Coronary artery (tissue), 2 donors: ENCODE results near the gene FAM174B.

ENCODE experiments used
- DNase-seq: peaks from one replicate; pipeline ENCODE4 v3.0.0-alpha.2; 2017; ENCODE audit warnings: low spot score
- H3K27ac ChIP-seq, 2 donors: fragments of 200-600 bp; sonication (generic); one replicate each; pipeline ENCODE4 v1.5.1; 2016 to 2019
- H3K4me3 ChIP-seq: fragments of 200-600 bp; sonication (generic); 2 replicates; pipeline ENCODE4 v1.5.1; 2016; ENCODE audit warnings: mild to moderate bottlenecking, moderate library complexity
- CTCF ChIP-seq: fragments of 200-600 bp; sonication (generic); IDR thresholded peaks from one replicate; pipeline ENCODE4 v1.5.1; 2019; ENCODE audit warnings: antibody characterized with exemption

Gene FAM174B

GRCh38 chr15:92665100-92665555 lies 9.6 kb upstream of the FAM174B start:
- H3K4me3 ChIP-seq, result peak overlapping the region; percentile 1
- TF ChIP-seq CTCF, result no peak
- H3K27ac ChIP-seq, result peak overlapping the region in 1 of 2 donors; percentile 65
- no peak for DNase-seq

GRCh38 chr15:92664178-92664900 lies 8.8 kb upstream of the FAM174B start:
- Histone ChIP-seq H3K4me3 (no peak overlapping the region), H3K27ac (peak overlapping the region in 1 of 2 donors; percentile 65)
- DNase-seq, result no peak
- no peak for TF ChIP-seq CTCF

- H3K27ac ChIP-seq, result no peak overlapping the region
- no peak for TF ChIP-seq CTCF
- no peak overlapping the region for H3K4me3 ChIP-seq
- DNase-seq, result no peak
These were observed 7.8 kb upstream of the FAM174B start for GRCh38 chr15:92663250-92663951.

GRCh38 chr15:92662762-92663161 lies 7.2 kb upstream of the FAM174B start:
- no peak for DNase-seq
- Histone ChIP-seq H3K27ac (no peak overlapping the region), H3K4me3 (no peak overlapping the region)
- no peak for TF ChIP-seq CTCF

- TF ChIP-seq CTCF, result no peak
- no peak for DNase-seq
- Histone ChIP-seq H3K27ac (no peak overlapping the region), H3K4me3 (no peak overlapping the region)
These were observed 6.4 kb upstream of the FAM174B start for GRCh38 chr15:92661956-92662355.

GRCh38 chr15:92661069-92661468 lies 5.5 kb upstream of the FAM174B start:
- DNase-seq, result no peak
- Histone ChIP-seq H3K27ac (no peak overlapping the region), H3K4me3 (no peak overlapping the region)
- TF ChIP-seq CTCF, result no peak

- DNase-seq, result no peak
- H3K27ac ChIP-seq, result no peak overlapping the region
- no peak for TF ChIP-seq CTCF
- H3K4me3 ChIP-seq, result no peak overlapping the region
These were observed 1.9 kb upstream of the FAM174B start for GRCh38 chr15:92657486-92657885.
